Mucosa of stomach (tissue), 1 donor: ENCODE results near the gene PITPNM3.
A peak's percentile ranks its signal among the peaks of the same experiment; 100 is the strongest.

Source experiments
- H3K27me3 ChIP-seq: one replicate; pipeline ENCODE4 v1.7.0; 2013; ENCODE audit warnings: mild to moderate bottlenecking, low read length; ENCODE audit not compliant: control insufficient read depth, insufficient read depth
- H3K36me3 ChIP-seq: one replicate; pipeline ENCODE4 v1.7.0; 2013; ENCODE audit warnings: low read length; ENCODE audit not compliant: control insufficient read depth, insufficient read depth
- H3K4me1 ChIP-seq: one replicate; pipeline ENCODE4 v1.7.0; 2013; ENCODE audit warnings: mild to moderate bottlenecking, low read length; ENCODE audit not compliant: control insufficient read depth, insufficient read depth
- H3K4me3 ChIP-seq: one replicate; pipeline ENCODE4 v1.7.0; 2013; ENCODE audit warnings: low read length
- H3K9ac ChIP-seq: one replicate; pipeline ENCODE4 v1.7.0; 2013; ENCODE audit warnings: mild to moderate bottlenecking, low read length, moderate library complexity
- H3K9me3 ChIP-seq: one replicate; pipeline ENCODE4 v1.7.0; 2013; ENCODE audit warnings: mild to moderate bottlenecking, low read length, moderate library complexity; ENCODE audit not compliant: control insufficient read depth
- donor health status: Pancreatic carcinoma.

PITPNM3 gene

DNA sequence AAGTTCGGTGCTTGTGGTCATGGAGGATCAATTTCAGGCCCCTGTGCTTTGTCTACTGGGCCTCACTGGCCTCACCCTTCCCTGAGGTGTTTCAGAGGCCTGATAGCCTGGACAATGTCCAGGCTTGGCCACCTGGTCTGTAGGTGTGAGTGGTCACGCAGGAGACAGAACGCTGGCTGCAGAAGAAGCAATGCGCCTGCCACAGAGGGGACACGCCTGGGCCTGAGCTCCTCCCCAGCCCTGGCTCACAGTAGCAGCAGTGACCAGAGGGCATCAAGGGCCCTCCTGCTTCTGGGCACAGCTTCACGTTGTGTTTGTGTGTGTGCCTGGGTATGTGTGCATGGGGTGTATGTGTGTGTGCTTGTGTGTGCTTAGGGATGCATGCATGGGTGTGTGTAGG lies 1.9 kb upstream of the PITPNM3 start:
- Histone ChIP-seq H3K9ac (no peak overlapping the region), H3K27me3 (peaks cover 13% of the 10 kb centered on the region), H3K4me3 (no peak overlapping the region), H3K36me3 (no peaks in the 10 kb centered on the region), H3K4me1 (peaks cover 23% of the 10 kb centered on the region), H3K9me3 (no peaks in the 10 kb centered on the region)

- no peaks in the 10 kb centered on the region for H3K9me3 ChIP-seq
- H3K36me3 ChIP-seq: no peaks in the 10 kb centered on the region
- no peak overlapping the region for H3K4me3 ChIP-seq
- H3K27me3 ChIP-seq: peaks cover 16% of the 10 kb centered on the region
- H3K4me1 ChIP-seq: peaks cover 35% of the 10 kb centered on the region
- H3K9ac ChIP-seq: peak overlapping the region; percentile 50
Observed at GRCh38 chr17:6557040-6557438, 684 bp upstream of the PITPNM3 start.

- peaks cover 16% of the 10 kb centered on the region for H3K27me3 ChIP-seq
- H3K4me3 ChIP-seq: peak overlapping the region; percentile 23
- peaks cover 44% of the 10 kb centered on the region for H3K4me1 ChIP-seq
- peak overlapping the region; percentile 83 for H3K9ac ChIP-seq
- H3K9me3 ChIP-seq: no peaks in the 10 kb centered on the region
- no peaks in the 10 kb centered on the region for H3K36me3 ChIP-seq
Observed at GRCh38 chr17:6555331-6556120, 829 bp downstream of the PITPNM3 start.

DNA sequence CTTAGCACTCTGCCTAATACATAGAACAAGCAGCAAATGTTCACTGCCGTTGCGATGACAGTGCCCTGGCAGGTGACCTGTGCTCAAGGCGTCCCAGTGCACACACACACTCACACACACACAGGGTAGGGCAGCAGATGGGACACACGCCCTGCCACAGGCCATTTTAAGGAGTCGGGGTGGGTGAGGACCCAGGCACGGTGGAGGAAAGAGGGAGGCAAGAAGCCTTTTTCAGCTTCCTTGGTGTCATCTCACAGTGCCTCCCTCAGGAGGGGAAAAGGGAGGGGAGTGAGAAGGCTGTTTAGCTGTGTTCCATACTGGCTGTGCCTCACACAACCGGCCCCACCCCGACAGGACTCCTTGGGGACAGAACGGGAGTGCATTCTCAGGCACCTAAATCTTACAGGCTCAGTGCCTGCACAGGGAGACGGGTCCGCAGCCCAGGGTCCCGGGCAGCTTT lies 1.5 kb downstream of the PITPNM3 start:
- Histone ChIP-seq H3K27me3 (peaks cover 16% of the 10 kb centered on the region), H3K9ac (peak overlapping the region; percentile 83), H3K4me3 (peak overlapping the region; percentile 23), H3K9me3 (no peaks in the 10 kb centered on the region), H3K36me3 (no peaks in the 10 kb centered on the region), H3K4me1 (peaks cover 49% of the 10 kb centered on the region)

DNA sequence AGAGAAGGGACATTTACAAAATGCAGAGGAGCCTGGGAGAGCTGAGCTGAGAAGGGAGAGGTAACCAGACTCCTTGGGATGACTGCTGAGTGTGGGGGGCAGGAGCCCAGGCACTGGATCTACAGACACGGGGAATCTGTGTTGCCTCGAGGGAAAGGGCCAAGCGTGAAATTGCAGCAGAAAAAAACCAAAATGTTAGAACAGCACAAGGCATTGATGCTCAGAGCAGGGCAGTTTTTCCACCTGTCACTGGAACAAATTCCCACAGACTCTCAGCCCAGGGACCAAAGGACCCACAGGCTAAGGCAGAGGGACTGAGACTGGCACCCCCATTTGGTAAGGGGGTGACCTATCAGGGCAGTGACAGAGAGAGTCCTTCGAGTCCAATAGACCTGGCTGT lies 2.0 kb downstream of the PITPNM3 start:
- H3K4me3 ChIP-seq: no peak overlapping the region
- peaks cover 16% of the 10 kb centered on the region for H3K27me3 ChIP-seq
- no peak overlapping the region for H3K9ac ChIP-seq
- H3K4me1 ChIP-seq: peaks cover 49% of the 10 kb centered on the region
- no peaks in the 10 kb centered on the region for H3K9me3 ChIP-seq
- no peaks in the 10 kb centered on the region for H3K36me3 ChIP-seq

GRCh38 chr17:6551869-6552531 lies 4.4 kb downstream of the PITPNM3 start:
- Histone ChIP-seq H3K9me3 (no peaks in the 10 kb centered on the region), H3K4me1 (peaks cover 58% of the 10 kb centered on the region), H3K27me3 (peaks cover 16% of the 10 kb centered on the region), H3K9ac (peak overlapping the region; percentile 66), H3K4me3 (no peak overlapping the region), H3K36me3 (no peaks in the 10 kb centered on the region)

DNA sequence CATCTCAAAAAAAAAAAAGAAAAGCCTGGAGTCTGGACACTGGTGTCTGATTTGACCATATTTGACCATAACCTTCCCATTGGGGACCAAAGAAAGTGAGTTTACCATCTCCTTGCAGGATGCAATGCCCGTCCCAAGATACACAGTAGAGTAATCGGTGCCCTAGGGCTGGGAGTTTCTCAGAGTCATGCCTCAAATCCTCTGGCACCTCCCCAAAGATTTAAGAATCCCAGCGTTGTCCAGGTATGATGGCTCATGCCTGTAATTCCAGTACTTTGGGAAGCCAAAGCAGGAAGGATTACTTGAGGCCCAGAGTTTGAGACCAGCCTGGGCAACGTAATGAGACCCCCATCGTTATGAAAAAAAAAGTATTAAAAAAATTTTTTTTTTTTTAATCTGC lies 5.0 kb downstream of the PITPNM3 start:
- Histone ChIP-seq H3K9me3 (no peaks in the 10 kb centered on the region), H3K27me3 (peaks cover 16% of the 10 kb centered on the region), H3K4me1 (peaks cover 58% of the 10 kb centered on the region), H3K4me3 (no peak overlapping the region), H3K36me3 (no peaks in the 10 kb centered on the region), H3K9ac (no peak overlapping the region)

- peaks cover 44% of the 10 kb centered on the region for H3K4me1 ChIP-seq
Observed at GRCh38 chr17:6549384-6550036, 6.8 kb downstream of the PITPNM3 start.

DNA sequence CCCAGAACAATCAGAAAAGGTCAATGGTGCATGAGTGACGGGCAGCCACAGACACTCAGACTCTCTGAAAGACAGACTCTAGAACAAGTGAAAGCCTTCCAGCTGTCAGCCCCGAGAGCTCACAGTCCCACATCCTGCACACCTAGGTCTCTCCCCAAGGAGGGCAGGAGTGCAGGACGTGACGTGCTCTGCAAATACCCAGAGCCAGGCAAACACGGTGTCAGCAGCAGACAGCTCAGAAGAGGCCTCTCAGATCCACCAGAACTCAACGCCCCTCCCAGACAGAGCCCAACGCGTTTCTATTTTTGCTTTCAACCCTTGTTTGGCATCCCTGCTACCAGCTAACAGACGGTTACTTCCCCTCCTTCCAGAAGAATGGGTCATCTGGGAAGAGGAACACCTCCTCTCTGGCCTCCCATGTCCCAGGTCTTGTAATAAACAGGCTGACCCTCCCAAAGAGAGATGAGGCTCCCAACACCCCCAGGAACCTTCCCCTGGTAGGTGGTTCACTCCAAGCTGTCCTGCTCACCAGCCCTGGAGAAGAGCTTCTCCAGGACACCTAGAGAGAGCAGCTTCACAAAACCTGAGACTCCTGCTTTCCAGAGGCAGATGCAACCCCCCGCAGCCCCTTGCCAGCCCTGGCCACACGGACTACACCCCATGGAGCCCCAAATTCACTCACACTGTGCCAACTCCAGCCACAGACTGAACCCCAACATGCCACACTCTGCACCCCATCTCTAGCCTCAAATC lies 7.6 kb downstream of the PITPNM3 start:
- Histone ChIP-seq H3K27me3 (peaks cover 6% of the 10 kb centered on the region), H3K4me1 (peaks cover 42% of the 10 kb centered on the region), H3K9me3 (no peaks in the 10 kb centered on the region), H3K9ac (no peak overlapping the region), H3K36me3 (no peaks in the 10 kb centered on the region), H3K4me3 (no peak overlapping the region)

More at GRCh38 chr17:6549384-6550036, 6.8 kb downstream of the PITPNM3 start:
- H3K9ac ChIP-seq: no peak overlapping the region
- H3K9me3 ChIP-seq: no peaks in the 10 kb centered on the region
- H3K36me3 ChIP-seq: no peaks in the 10 kb centered on the region
- H3K4me3 ChIP-seq: no peak overlapping the region
- peaks cover 9% of the 10 kb centered on the region for H3K27me3 ChIP-seq

DNA sequence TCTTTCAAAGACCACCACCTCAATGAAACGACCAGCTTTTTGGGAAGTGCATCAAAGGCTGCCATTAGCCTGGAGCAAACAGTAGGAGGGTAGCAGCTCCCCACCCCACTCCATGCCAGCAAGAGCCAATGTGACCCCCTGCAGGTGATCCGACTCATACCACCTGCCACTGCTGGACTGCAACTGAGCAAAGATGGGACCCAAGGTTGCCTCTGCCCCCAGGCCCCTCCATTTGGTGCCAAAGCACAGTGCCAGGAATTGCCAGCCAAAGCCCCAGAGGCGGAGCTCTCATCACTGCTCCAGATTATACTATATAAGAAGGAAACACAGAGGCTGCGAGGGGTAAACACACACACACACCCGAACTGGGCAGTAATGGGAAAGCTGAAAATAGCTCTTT lies 8.3 kb downstream of the PITPNM3 start:
- no peaks in the 10 kb centered on the region for H3K36me3 ChIP-seq
- H3K9ac ChIP-seq: no peak overlapping the region
- no peak overlapping the region for H3K4me3 ChIP-seq
- peaks cover under 1% of the 10 kb centered on the region for H3K27me3 ChIP-seq
- H3K9me3 ChIP-seq: no peaks in the 10 kb centered on the region
- peaks cover 37% of the 10 kb centered on the region for H3K4me1 ChIP-seq

DNA sequence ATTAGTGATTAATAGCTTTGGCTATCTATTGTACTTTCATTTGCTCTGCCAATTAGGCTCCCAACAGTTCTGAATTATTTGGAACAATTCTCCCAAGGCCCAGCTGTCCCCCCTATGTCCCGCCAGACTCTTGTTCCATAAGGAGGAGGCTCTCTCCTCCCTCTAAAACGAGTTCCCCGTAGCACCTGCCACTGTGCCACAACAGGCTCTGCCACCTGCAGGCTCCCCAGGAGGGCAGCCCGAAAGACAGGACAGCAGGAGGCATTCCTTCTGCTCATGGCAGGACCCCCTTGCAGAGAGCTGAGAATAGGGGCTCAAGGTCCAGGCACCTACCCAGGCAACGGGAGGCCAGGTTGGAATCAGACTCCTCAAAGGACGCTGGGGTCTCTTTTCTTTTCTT lies 9.0 kb downstream of the PITPNM3 start:
- H3K9ac ChIP-seq: no peak overlapping the region
- peaks cover 30% of the 10 kb centered on the region for H3K4me1 ChIP-seq

More for the DNA sequence above, 9.0 kb downstream of the PITPNM3 start:
- no peaks in the 10 kb centered on the region for H3K36me3 ChIP-seq
- no peaks in the 10 kb centered on the region for H3K9me3 ChIP-seq
- H3K4me3 ChIP-seq: no peak overlapping the region
- no peaks in the 10 kb centered on the region for H3K27me3 ChIP-seq
